Thyroid gland (tissue), 4 donors: ENCODE results near the gene HELB. TPM values are rescaled to one million over a fixed set of nuclear protein-coding genes. Genes with fewer than 3 reads are reported as not detected.

Source experiments
- DNase-seq, 2 donors: peaks; one replicate each; pipeline ENCODE4 v3.0.0-alpha.2; 2019
- H3K27ac ChIP-seq, 3 donors: fragments of 200-600 bp; sonication (generic); 1 replicate in 2 of 3; 2 replicates in 1 of 3; pipeline ENCODE4 v1.5.1; 2016 to 2019; ENCODE audit warnings: mild to moderate bottlenecking in 1 of 3, moderate library complexity in 1 of 3
- H3K27me3 ChIP-seq: fragments of 200-600 bp; sonication (generic); one replicate; pipeline ENCODE4 v1.5.1; 2019
- H3K36me3 ChIP-seq, 2 donors: fragments of 200-600 bp; sonication (generic); one replicate each; pipeline ENCODE4 v1.5.1; 2016 to 2019
- H3K4me1 ChIP-seq, 2 donors: fragments of 200-600 bp; sonication (generic); one replicate each; pipeline ENCODE4 v1.5.1; 2017 to 2019
- H3K4me3 ChIP-seq, 3 donors: fragments of 200-600 bp; sonication (generic); replicated peaks in 1 of 3; 1 replicate in 2 of 3; 2 replicates in 1 of 3; pipeline ENCODE4 v1.5.1; 2016; ENCODE audit warnings: mild to moderate bottlenecking in 1 of 3
- H3K9me3 ChIP-seq: fragments of 200-600 bp; sonication (generic); one replicate; pipeline ENCODE4 v1.5.1; 2017
- CTCF ChIP-seq, 6 experiments: fragments of 200-600 bp in 3 of 6; fragments of 450-650 bp in 3 of 6; sonication (generic) in 3 of 6; IDR thresholded peaks; one replicate each; pipeline ENCODE4 v1.5.1; 2016 to 2019; ENCODE audit warnings: antibody characterized with exemption in 6 of 6, mild to moderate bottlenecking in 2 of 6, inconsistent platforms in 1 of 6, moderate library complexity in 1 of 6
- POLR2A ChIP-seq, 2 donors: fragments of 450-650 bp; IDR thresholded peaks; one replicate each; pipeline ENCODE4 v1.6.1; 2017; ENCODE audit warnings: antibody characterized with exemption in 2 of 2, mild to moderate bottlenecking in 2 of 2, moderate library complexity in 1 of 2
- WGBS, 2 donors: methylation state at CpG; one replicate each; pipeline ENCODE4 v1.1.5; 2017; 5-methylcytosine and 5-hydroxymethylcytosine counted together
- intact Hi-C: fragments of 100-400 bp; cut with DNase I; formaldehyde crosslinking; loops from one replicate; pipeline ENCODE4 v1.15.1; 2023
- total RNA-seq, 4 donors: library from RNA; depleted of rRNA; stranded (reverse); fragments of >200 nt; gene quantifications; one replicate each; pipeline ENCODE4 v1.2.3, GENCODE V29; 2016

The HELB gene
- total RNA-seq, 4 donors from 2014 or later = 5.1 to 6.6 (median 5.9) TPM

GRCh38 chr12:66359300-66359699 lies 57.0 kb downstream of the HELB start:
- intact Hi-C loops = no loop called here
- Histone ChIP-seq H3K4me1 (no peaks in the 10 kb centered on the region), H3K27ac (no peak overlapping the region), H3K36me3 (no peaks in the 10 kb centered on the region), H3K27me3 (no peaks in the 10 kb centered on the region), H3K9me3 (no peaks in the 10 kb centered on the region), H3K4me3 (no peak overlapping the region)
- no peak for DNase-seq
- TF ChIP-seq POLR2A (IDR thresholded peaks at IDR 0.05) (no peak), CTCF (IDR thresholded peaks at IDR 0.05) (no peak)

GRCh38 chr12:66361703-66362102 lies 59.4 kb downstream of the HELB start:
- no peak for TF ChIP-seq POLR2A (IDR thresholded peaks at IDR 0.05)
- TF ChIP-seq CTCF (IDR thresholded peaks at IDR 0.05) = no peak
- Histone ChIP-seq H3K9me3 (no peaks in the 10 kb centered on the region), H3K4me3 (no peak overlapping the region), H3K27ac (no peak overlapping the region), H3K27me3 (no peaks in the 10 kb centered on the region), H3K4me1 (no peaks in the 10 kb centered on the region), H3K36me3 (no peaks in the 10 kb centered on the region)
- intact Hi-C loops = no loop called here
- no peak for DNase-seq
- 90 to 92% methylated on average over 4 of the region's 4 CpGs for WGBS, 2 donors

- no peak for TF ChIP-seq POLR2A (IDR thresholded peaks at IDR 0.05)
- TF ChIP-seq CTCF (IDR thresholded peaks at IDR 0.05) = no peak
- DNase-seq = no peak
- intact Hi-C loops = no loop called here
- Histone ChIP-seq H3K4me3 (no peak overlapping the region), H3K27ac (no peak overlapping the region), H3K4me1 (no peaks in the 10 kb centered on the region), H3K36me3 (no peaks in the 10 kb centered on the region), H3K27me3 (no peaks in the 10 kb centered on the region), H3K9me3 (no peaks in the 10 kb centered on the region)
- 87 to 92% methylated on average over 3 of the region's 3 CpGs for WGBS, 2 donors
Measured at GRCh38 chr12:66365718-66366490, 63.6 kb downstream of the HELB start.

- Histone ChIP-seq H3K9me3 (no peaks in the 10 kb centered on the region), H3K4me3 (no peak overlapping the region), H3K27ac (no peak overlapping the region), H3K27me3 (no peaks in the 10 kb centered on the region), H3K36me3 (no peaks in the 10 kb centered on the region), H3K4me1 (no peaks in the 10 kb centered on the region)
- intact Hi-C loops = no loop called here
- no peak for DNase-seq
- WGBS, 2 donors = 64 to 70% methylated on average over 3 of the region's 3 CpGs
- TF ChIP-seq POLR2A (IDR thresholded peaks at IDR 0.05) (no peak), CTCF (IDR thresholded peaks at IDR 0.05) (no peak)
Measured at GRCh38 chr12:66367015-66367667, 64.8 kb downstream of the HELB start.

GRCh38 chr12:66371982-66372381 lies 69.7 kb downstream of the HELB start:
- no peaks in the 10 kb centered on the region for H3K36me3 ChIP-seq
- no peaks in the 10 kb centered on the region for H3K27me3 ChIP-seq
- 80 to 89% methylated on average over 2 of the region's 2 CpGs for WGBS, 2 donors
- TF ChIP-seq CTCF (IDR thresholded peaks at IDR 0.05) = no peak
- TF ChIP-seq POLR2A (IDR thresholded peaks at IDR 0.05) = no peak
- H3K9me3 ChIP-seq = no peaks in the 10 kb centered on the region
- H3K4me1 ChIP-seq = no peaks in the 10 kb centered on the region
- H3K27ac ChIP-seq = no peak overlapping the region
- DNase-seq = no peak
- intact Hi-C loops = no loop called here
- H3K4me3 ChIP-seq = no peak overlapping the region
